8988T (cell line): ENCODE data around the gene CCSER2.

Experiments
- DNase-seq: peaks from one replicate; pipeline ENCODE4 v3.0.0; 2011

The CCSER2 gene

DNA sequence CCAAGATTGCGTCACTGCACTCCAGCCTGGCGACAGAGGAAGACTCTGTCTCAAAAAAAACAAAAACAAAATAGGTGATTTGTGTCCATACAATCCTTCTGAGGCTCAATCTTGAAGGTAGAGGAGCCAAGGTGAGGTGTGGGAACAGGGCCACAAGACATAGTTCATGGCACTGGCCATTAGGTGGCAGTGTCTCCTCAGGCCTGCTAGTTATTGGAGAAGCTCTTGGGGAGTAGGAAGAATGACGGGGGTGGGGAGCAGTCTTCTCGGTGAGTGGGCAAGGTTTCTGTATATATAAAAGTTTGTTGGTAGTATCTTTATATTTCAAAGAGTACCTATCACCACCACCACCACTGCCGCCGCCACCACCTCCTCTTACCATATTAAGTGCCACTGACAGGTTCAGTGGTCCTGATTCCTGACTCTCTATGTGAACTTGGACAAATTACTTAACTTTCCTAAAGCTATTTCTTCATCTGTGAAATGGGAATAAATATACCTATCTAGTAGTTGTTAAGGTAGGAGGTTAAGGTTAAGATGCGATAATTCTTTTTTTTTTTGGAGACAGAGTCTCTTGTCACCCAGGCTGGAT, 24.0 kb downstream of the CCSER2 start:
- DNase-seq, result peak; percentile 51

GRCh38 chr10:84353052-84353803, 24.8 kb downstream of the CCSER2 start:
- no peak for DNase-seq

DNA sequence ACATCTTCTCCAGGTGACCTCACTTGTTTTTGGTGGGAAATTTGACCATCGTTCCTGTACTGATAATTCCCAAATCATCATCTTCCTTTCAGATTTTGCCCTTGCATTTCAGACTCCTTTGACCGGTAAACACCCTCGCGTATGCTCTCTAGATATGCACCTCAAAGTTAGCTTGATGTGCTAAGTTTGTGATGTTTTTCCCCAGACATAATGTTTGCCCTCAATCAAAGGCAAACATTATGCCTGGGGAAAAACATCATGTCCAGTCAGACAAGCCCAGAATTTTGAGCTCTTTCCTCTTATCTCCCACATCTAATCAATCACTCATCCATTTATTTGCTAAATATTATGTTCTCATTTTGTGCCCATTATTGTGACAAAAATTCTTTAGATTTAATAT, 26.2 kb downstream of the CCSER2 start:
- DNase-seq, result no peak

DNA sequence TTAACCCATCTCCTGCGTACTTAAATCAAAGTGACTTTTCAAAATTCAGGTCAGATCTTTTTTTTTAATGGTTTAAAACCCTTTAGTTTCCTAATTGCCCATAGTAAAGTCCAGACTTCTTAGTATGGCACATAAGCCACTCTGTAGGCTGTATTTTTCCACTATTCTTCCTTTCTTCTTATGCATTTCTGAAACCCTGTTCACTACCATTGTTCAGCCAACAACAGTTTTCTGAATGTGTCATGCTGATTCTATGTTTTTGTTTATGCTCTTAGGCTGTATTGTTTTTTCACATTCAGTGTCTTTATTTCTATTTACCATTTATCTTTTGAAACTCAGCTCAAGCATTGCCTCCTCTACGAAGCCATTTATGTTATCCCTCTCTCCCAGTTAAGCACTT, 26.7 kb downstream of the CCSER2 start:
- DNase-seq, result no peak

DNA sequence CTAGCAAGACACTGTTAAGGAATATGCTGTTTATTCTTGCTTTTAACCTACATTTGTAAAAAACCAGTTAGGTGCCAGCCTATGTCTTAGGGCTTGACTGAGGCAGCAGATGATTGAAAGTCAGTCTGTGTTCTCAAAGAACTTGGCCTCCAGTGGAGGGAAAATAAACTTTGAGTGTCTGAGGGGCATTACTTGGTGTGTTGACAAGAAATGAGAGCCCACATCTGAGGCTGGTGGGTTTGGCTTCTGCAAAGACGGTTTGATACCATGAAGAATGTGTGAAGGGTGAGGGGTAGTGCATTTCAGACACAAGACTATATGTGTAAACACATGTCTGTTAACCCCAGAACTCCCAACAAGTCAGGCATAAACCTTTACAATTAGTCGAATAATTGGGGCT, 28.5 kb downstream of the CCSER2 start:
- DNase-seq, result no peak

DNA sequence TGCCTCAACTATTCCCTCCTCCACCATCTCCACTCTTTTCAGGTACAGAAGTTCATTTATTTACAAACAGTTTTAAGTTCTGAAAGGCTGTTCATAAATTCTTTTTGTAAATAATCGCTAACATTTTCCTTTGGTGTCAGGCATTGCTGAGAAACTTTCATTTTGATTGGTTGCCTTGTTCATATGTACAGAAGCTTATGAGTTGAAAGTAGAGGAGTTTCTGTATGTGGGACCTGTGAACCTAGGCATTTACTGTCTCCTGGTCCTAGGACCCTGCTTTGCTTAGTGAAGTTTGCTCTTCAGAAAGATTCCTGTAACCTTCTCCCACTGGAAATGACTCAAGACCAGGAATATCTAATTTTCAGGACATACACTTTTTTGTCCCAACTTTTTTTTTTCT, 30.4 kb downstream of the CCSER2 start:
- no peak for DNase-seq

DNA sequence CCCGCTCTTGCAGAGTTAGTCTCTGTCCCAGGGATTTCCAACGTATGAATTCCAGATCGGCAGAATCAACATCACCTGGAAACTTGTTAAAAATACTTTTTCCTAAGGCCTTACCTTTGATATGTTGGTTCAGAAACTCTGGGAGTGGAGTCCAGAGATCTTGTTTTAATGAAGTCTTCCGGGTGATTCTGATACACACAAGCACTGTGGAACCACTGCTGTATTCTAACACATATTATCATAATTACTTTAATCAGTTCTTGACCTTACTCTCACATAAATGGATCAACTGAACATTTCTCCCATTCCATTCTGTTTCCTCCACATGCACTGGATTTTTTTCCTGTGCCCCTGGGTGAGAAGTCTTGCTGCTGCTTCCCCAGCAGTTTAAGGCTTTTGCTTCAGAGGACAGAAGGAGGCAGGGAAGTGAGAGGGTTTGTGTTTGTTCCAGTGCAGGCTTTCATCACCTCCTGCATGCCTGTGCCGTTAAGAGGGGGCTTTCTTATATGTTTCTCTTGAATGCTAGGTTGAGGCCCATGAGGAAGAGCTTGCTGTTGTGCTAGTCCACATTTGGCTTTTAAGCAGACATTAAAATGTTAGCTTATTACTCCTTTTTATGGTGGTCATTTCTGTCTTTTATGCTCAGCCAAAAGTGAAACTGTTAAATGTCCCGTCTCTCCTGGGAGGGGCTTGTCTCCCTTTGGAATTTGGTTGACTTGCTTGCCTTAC, 32.4 kb downstream of the CCSER2 start:
- no peak for DNase-seq

GRCh38 chr10:84365335-84365881, 37.0 kb downstream of the CCSER2 start:
- DNase-seq, result no peak

DNA sequence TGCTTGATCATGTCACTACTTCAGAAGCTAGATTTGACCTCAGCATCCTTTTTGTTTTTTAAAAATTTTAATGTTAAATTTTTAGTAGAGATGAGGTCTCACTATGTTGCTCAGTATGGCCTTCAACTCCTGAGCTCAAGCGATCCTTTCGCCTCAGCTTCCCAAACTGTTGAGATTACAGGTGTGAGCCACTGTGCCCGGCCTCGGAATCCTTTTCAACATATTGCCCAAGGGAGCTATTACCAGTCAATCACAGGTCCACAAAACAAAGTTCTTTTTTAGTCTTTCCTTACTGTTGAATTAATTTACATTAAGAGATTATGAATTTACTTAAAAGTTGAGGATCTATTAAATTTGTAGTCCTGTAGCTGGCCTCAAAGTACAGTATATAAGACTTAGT, 37.7 kb downstream of the CCSER2 start:
- DNase-seq, result no peak

DNA sequence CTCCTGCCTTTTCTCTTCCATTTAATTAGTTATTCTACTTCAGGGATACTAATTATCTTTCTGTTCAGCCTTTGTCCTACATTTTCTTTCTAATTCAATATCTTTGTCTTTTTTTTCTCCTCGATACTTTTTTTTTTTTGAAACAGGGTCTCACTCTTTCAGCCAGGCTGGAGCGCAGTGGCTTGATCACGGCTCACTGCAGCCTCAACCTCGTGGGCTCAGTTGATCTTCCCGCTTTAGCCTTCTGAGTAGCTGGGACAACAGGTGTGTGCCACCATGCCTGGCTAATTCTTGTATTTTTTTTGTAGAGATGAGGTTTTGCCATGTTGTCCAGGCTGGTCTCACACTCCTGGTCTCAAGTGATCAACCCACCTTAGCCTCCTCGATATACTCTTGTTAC, 38.9 kb downstream of the CCSER2 start:
- DNase-seq, result no peak

DNA sequence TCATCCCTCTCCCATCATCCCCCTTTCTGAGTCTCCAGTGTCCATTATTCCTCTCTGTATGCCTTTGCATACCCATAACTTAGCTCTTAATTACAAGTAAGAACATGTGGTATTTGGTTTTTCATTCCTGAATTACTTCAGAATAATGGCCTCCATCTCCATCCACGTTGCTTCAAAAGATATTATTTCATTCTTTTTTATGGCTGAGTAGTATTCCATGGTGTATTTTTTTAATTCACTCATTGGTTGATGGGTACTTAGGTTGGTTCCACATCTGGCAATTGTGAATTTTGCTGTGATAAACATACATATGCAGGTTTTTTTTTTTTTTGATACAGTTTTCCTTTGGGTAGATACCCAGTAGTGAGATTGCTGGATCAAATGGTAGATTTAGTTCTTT, 40.4 kb downstream of the CCSER2 start:
- DNase-seq, result no peak

- no peak for DNase-seq
Observed at GRCh38 chr10:84370283-84370682, 41.9 kb downstream of the CCSER2 start.

DNA sequence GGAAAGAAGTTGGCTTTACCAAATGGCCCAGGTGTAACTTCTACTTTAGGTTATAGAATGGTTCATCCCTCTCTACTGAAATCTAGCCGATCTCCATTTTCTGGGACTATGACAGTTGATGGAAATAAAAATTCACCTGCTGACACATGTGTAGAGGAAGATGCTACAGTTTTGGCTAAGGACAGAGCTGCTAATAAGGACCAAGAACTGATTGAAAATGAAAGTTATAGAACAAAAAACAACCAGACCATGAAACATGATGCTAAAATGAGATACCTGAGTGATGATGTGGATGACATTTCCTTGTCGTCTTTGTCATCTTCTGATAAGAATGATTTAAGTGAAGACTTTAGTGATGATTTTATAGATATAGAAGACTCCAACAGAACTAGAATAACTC, 43.6 kb downstream of the CCSER2 start:
- no peak for DNase-seq

DNA sequence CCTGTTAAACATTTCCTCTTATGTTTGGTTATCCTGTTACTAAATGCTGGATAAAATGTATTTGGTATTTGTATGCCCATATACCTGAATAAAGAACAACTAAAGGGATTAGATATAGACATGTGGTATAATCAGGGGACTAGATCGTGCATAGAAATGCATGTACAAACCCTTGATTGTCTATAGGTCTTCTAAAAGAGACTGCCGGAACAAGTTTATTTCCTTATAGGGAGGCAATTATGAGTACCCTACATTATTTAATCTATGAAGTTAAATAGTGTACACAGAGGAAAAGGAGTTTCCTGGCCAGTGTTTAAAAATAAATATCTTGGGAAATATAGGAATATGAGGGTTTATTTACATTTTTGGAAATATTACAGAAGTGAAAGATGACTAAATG, 44.6 kb downstream of the CCSER2 start:
- DNase-seq, result no peak

GRCh38 chr10:84374455-84374854, 46.1 kb downstream of the CCSER2 start:
- DNase-seq, result no peak

- no peak for DNase-seq
Observed at GRCh38 chr10:84375011-84375410, 46.6 kb downstream of the CCSER2 start.

GRCh38 chr10:84375881-84376280, 47.5 kb downstream of the CCSER2 start:
- no peak for DNase-seq

GRCh38 chr10:84388148-84388547, 59.8 kb downstream of the CCSER2 start:
- DNase-seq, result no peak

DNA sequence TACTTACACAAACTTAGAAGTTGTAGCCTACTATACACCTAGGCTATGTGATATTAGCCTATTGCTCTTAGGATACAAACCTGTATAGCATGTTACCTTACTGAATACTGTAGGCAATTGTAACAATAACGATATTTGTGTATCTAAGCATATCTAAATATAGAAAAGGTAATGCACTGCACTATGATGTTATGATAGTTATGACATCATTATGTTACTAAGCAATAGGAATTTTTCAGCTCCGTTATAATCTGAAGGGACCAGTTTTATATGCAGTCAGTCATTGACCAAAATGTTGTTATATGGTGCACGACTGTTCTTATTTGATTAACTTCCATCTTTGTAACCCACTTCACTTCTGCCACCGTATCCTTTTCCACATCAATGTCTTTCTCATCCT, 62.0 kb downstream of the CCSER2 start:
- DNase-seq, result no peak

GRCh38 chr10:84391326-84391725, 62.9 kb downstream of the CCSER2 start:
- DNase-seq, result no peak

GRCh38 chr10:84392181-84392580, 63.8 kb downstream of the CCSER2 start:
- no peak for DNase-seq

DNA sequence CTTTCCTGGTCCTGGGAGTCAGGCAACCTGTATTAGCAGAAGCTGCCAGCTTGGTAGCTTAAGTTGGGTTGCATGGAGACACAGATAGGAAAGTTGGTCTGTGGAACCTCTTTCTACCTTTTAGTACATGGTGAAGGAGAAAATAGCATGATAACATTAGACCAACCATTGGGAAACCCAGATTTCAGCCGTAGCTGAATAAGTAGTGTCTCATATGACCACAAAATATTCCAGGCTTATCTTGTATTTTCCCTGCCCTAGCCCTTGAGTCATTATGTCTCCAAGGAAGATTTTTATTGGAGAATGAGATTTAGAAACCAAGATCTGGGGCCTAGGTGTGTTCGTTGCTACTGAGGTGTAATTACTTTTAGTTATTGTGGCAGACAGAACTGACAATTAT, 67.2 kb downstream of the CCSER2 start:
- no peak for DNase-seq

DNA sequence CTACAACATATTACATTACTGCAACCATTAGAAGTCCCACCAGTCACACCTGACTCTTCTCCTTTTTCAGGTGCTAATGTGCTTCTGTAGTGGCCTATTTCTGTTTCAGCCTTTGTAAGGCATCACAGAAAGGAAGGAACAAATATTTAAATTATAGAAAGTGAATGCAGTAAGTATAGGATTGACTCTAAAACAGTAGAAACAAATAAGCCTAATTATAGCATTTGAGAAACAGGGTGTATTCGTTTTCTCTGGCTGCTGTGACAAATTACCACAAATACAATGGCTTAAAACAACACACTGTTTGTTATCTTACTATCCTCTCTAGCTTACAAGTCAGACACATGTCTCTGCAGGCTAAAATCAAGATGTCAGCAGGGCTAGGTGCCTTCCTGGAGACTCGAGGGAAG, 69.4 kb downstream of the CCSER2 start:
- DNase-seq, result no peak

GRCh38 chr10:84398696-84399095, 70.3 kb downstream of the CCSER2 start:
- no peak for DNase-seq
